Stimulated activated CD8-positive, alpha-beta memory T cell treated with anti-CD3 and anti-CD28 coated beads, Interleukin-15, amount 100 ng/mL, for 1 hour (primary cell): ENCODE measurements around the gene ADAMTS17.

Experiments used
- DNase-seq: peaks from one replicate; pipeline ENCODE4 v3.0.0-alpha.2; 2020; ENCODE audit warnings: low read depth

ADAMTS17 gene

DNA sequence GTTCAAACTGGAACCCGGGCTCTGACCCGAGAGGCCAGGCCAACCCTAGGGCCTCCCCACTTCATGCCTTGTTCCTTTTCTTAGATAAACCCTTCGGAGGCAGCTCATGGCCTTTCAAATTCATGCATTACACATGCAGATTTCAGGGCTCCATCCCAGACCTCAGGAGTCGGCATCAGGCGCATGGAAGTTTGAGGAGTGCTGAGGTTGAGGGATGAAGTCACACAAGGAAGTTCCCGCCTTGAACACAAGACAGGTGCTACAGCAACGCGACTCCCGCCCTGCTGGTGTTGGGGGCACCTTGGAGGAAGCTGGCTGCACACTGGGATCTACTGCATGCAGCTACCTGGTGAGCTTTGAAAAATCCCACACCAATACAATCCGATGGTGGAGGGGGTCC is 363.3 kb downstream of the ADAMTS17 start:
- DNase-seq = no peak

DNA sequence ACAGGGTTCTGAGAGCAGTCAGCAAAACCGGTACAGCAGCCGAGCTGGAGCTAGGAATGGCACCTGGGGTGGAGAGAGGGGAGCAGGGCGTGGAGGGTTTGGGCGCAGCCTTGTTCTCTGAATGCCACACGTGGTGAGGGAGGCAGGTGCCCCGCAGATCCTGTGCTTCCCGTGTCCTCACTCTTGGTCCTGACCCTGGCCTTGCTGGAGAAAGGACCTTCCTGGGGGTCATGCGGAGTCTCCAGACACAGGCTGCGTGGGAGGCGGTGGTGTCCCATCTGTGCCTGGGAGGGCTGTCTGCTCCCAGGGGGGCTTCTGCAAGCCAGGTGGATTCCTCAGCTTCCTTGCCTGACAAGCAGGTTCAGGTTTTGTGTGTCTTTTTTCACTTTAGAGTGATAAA is 363.8 kb downstream of the ADAMTS17 start:
- DNase-seq = no peak

DNA sequence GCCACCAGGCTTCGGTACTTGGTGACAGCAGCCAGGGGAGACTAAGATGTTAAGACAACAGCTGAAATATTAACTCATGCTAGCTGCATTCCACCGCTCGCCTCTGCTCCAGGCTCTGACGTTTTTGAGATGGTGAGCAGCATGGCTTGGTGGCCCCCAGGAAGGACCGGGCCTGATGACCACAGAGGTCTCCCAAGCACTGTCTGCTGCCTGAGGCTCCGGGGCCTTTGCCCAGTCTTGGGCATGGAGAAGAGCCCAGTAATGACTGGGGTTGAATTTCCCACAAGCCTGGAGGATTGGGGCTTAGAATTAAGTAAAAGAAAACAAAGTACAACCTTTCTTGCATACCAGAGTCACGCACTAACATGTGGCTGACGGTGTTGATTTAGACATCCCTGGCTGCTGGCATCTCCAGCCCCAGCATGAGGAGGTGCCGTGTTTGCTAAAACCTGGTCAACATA is 364.9 kb downstream of the ADAMTS17 start:
- no peak for DNase-seq

DNA sequence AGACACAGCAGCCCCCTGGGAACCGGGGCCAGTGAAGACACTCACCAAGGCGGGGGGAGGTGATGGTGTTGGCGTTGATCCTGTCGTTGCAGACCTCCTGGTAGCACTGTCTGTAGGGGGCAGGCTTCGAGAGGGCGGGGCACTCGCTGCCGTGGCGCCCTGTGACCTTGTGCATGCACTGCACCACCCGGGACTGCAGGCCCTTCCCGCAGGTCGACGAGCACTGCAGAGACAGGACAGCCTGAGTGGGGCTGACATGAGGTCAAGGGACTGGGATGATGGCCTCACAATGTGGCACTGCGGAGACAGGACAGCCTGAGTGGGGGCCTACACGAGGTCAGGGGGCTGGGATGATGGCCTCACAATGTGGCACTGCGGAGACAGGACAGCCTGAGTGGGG is 365.8 kb downstream of the ADAMTS17 start:
- DNase-seq = no peak

DNA sequence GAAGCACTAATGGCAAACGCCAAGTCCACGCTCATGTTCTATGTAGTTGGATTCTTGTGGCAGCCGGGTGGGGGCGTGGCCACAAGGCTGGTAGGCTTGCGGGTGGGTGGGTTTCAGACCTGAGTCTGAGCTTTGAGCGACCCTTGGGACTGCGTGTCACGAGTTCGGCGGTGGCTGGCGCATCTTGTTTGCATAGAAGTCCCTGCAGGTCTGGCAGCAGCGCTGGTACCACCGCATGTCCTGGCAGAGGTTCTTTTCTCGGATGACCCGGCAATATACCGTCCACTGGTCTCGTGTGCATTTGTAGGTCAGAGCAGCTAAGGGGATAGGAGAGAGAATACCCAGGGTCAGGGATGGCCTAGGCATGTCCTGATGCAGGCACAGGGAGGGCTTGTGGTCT is 367.5 kb downstream of the ADAMTS17 start:
- no peak for DNase-seq

DNA sequence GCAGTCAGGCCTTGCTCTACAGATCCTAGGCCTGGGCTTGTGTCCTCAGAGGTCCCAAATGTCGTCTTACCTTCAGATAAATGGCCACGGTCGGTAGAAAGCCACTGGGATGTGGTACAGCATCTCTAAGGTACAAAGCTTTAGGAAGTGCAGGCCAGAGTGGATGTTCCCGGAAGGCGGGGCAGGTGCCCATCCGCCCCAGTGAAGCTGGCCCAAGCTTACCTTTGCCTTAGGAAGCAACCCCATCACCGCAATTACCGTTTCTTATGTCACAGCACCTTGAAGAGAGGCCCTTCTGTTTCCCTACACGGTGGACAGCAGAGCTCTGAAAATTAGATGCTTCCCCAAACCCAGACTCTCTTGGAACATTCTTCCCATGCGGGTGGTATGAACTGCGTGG is 368.4 kb downstream of the ADAMTS17 start:
- DNase-seq = no peak

DNA sequence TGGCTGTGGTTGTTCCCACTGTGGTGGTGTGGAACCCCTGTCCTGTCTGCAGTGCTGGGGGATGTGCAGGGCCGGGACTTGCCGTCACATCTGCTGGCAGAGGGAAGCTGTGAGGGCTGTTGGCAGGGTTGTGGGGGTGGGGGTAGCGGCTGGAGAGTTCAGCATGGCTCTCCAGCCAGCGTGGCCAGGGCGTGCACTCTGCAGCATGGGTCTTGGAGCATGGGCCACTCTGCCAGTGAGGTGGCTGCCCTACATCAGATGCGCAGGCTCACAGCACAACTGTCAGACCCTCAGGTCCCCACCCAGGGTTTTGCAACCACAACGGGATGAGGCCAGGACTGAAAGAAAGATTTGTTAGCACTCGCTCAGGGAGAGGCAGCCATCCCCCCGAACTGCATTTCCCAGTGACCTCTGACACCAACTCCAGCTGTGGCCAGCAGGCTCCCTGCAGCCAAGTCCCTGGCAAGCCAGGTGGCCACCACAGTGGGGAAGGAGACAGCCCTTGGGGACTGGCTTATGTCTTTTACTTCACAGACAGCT is 370.8 kb downstream of the ADAMTS17 start:
- no peak for DNase-seq

DNA sequence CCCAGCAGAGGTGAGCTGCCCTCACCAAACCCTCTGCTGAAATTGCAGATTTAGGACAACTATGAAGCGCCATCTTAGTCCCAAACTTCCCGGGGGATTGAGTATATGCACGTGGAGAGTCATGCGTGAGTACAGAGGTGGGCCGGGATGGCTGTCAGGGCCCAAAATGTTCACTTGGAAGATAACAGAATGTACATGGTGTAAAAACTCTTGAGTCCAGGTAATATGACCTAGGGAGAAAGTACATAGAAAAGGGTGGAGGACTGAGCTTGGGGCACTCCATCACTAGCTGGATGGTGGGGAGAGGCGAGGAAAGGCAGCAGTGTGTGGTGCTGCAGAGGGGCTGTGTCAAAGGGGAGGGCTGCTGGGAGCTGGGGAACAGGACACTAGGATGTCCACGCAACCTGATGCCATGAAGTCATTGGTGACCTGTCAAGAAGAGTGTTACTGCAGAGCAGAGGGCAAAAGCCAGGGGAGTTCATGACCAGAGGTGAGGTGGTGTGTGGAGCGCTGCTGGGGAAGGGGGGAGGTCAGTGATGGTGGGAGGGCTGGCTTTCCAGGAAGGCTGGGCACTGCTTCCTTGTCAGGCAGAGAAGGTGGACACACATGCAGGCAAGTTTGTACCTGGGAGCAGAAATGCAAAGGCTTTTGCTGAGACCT is 372.4 kb downstream of the ADAMTS17 start:
- DNase-seq = no peak

DNA sequence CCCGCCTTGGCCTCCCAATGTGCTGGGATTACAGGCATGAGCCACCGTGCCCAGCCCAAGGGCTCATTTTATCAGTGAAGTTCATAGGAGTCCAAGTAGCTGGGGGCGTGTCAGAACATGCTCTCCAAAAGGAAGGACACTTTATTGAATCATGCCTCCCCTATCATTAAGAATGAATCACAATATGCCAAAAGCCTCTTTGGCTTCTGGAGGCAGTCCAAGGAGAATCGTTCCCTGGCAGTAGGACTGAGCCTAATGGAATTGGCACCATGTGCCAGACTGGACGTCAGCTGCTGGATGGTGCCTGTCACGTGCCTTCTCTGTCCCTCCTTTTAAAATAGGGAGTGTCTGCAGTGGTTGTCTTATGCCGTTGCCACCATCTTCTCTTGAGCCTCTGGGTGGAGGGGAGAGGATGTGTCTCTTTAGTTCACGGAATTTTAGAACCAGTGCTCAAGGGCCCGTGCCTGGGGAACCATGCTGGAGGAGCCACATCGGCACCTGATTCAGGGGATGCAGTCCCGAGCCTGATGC is 373.9 kb downstream of the ADAMTS17 start:
- DNase-seq = no peak

DNA sequence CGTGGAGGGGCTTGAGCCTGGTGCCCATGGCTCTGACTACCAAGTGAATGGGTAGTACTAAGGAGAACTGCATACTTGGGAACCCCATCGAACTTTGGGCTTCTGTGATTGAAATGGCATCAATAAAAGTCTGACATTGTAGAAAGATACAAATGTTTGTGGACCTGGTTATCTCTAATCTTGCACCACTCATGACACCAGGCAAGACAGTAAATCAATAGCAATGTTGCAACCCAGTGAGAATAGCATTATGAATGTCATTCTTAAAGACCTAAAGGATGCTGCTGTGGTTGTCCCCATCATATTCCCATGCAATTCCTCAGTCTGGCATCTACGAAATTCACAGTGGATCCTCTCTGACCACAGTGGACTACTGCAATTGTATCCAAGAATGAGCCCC is 375.0 kb downstream of the ADAMTS17 start:
- no peak for DNase-seq

DNA sequence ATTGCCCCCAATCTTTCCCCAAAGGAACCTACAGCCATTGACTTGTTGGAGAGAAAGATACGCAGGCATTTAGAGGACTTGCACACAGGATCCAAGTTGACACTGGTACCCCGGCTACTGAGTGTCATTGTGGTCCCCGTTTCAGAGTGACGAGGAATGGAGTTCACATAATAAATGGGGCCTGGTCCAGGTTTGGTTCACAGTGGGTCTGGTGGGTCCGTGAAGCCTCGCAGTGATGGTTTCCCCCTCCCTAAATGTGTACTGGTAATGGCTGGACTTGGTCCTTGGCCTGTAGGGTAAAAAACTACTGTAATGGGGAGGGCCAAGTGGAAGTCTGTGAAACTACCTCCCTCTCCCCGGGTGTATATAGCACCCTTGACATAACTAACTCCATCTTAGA is 376.4 kb downstream of the ADAMTS17 start:
- no peak for DNase-seq

DNA sequence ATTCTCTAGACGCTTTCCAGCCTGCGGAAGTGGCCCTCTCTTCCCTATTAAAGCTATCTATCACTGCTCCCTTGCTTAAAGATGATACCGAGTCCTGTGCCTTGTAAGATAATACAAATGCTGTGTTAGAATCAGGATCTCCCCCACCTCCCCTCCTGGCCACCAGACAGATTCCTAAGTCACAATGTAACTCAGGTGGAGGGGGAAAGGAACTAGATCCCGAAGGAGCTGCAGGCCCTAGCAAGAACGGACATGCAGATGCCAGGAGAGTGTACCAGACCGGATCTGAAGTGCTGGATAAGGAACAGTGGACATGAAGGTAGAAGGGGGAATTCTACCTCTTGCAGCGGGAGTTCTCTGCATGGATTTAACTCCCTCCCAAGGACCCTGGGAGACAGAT is 377.8 kb downstream of the ADAMTS17 start:
- no peak for DNase-seq

DNA sequence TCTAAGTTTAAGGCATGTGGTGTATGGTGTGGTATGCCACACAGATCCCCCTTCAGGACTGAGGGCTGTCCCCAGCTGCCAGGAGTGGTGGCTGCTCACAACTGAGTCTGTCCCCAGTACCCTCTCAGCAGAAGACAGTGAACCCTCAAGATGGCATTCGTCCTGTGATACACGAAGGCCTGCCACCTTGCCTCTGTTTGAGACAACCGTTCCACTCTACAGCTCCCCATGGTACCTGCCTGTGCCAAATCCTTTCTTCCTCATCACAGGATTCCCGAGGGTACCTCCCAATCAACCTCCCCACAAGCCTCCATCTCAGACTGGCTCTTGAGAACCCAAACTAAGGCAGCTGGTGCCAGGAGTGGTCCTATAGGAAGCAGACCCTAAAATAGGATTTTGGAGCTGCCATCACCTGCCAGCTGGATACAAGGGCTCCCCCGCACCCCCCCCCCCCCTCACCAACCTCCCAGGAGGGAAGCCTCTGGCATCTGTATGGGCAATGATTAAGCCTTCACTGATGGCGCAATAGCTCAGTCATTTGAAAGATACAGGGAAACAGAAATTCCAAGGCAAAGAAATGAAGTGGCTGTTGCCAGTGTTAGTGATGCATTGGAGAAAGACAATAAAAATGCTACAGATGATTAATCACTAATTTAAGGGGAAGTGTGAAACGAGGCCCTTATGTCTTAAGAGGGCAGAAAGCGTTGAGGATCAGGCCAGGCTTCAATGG is 378.5 kb downstream of the ADAMTS17 start:
- DNase-seq = no peak

DNA sequence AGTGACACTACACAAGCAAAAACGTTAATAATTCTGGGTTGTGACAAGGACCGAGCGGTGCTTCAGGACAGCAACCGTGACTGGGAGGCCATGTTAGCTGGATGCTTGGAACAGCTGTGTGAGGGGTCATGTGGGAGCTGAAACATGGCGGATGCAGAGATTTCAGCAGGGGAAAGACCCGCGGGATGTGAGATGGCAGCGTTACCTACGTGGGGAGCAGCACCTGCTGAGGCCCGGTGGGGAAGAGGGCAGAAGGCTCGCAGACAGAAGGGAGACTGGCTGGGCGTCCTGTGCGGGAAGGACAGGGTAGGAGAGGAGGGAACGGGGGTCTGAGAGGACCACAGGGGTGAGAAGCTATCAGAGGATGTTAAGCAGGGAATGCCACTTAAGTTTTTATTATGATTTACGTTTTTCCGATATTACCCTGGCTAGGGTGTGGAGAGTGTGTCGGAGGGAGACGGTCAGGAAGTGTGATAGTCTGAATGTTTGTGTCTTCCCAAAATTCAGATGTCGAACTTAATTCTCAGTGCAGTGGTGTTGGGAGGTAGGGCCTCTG is 379.7 kb downstream of the ADAMTS17 start:
- no peak for DNase-seq

DNA sequence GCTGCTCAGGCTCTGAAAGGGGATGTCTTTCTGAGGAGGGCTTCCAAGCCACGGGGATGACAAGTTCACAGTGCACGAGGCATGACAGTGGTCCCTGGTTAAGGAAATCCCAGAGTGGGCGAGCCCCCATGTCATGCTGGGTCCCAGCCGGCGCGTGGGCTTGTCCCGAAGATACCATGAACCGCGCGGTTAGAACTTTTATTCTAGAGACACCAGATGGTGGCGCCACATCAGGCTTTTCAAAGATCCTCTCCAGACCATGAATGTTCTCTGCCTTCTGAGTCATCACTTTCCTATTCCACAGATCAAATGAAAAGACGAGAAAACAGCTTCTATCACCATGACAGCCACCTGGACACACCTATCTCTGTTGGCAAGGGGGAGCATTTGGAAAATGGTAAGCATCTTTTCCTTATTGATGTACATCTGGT is 380.7 kb downstream of the ADAMTS17 start:
- no peak for DNase-seq

DNA sequence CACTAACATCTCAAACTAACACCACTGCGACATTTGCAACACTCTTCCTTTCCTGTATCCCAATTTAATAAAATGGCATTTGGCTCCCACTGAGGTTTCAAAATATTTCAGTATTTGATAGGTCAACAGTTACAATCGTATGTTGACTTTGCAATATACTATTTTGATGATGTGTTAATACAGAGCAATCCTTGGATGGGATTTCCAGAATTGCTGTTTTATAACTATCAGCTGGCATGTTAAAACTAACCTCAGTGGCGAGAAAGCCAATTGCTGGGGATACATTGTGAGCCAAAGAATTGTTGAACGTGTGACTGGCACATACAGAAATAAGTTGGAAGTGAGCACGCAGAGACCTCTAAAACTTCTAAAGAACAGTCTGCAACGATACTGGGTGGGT is 382.4 kb downstream of the ADAMTS17 start:
- no peak for DNase-seq

DNA sequence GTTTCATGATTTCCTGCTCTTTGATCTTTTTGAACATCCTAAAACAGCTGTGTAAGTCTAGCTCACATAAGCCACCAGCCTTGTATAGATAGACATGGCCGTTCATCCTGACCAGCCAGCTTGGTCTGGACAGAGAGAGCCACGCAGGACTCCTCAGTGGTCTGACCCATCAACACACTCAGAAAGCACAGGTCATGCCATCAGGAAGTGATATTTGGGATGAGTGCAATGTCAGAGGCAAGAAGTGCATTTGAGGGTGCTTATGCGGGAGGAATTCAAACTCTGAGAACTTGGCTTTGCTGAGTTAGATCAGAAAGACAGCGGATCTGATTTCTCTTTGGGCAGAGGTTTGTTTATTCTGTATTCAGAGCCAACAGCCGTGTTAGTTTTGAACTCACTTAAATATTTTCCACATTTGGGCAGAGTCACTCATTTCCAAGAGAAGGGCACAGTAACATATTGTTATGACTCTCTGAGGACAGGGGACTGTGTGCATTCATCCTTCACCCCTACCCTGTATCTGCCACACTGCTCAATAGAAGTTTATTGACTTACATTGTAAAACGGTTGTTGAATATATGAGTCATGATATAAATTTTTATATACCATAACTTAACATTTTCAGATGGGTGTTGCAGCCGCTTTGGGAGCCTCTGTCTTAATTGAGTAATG is 383.2 kb downstream of the ADAMTS17 start:
- no peak for DNase-seq

DNA sequence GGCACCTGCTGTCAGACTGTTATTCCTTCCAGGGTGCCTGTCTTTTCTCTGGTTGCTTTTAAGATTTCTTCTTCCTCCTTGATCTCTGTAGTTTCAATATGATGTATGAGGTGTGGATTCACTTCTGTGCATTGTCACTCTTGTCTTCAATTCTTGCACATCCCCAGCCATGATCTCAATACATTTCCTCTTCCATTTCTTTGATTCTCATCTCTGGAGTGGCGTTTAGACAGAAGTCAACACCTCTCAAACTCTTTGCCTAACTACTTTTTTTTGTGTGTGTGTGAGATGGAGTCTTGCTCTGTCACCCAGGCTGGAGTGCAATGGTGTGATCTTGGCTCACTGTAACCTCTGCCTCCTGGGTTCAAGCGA is 384.1 kb downstream of the ADAMTS17 start:
- DNase-seq = no peak

DNA sequence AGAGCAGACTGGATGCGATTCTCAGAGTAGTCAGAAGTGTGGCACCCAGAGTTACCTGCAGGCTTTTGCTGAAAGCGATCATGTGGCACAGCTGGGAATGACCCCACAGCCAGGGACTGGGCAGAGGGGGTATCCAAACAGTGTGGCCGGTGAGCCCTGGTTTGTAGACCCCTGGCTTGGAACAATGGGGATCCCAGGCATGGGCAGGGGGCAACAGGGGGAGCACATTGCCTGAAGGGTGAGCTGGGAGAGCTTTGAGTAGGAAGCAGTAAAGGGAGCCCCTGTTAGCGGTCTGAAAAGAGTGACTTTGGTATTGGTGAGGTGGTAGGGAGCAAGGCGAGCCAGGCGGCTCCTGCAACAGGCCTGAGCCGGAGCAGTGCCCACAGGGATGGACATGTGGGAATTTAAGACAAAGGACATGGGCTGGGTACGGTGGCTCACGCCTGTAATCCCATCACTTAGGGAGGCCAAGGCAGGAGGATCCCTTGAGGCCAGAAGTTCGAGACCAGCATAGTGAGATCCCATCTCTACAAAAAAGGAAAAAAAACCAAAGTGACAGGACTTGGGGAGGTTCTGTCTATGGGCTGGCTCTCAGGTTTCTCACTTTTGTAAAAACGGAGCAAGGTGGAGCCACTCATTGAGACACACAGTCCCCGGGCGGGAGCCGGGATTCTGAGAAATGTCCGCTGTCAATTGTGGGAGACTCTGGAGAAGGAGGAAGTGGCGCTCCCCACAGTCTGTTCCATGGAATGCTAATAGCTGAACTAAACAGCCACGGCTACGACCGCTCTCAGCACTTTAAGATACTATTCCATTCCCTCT is 384.7 kb downstream of the ADAMTS17 start:
- DNase-seq = no peak

DNA sequence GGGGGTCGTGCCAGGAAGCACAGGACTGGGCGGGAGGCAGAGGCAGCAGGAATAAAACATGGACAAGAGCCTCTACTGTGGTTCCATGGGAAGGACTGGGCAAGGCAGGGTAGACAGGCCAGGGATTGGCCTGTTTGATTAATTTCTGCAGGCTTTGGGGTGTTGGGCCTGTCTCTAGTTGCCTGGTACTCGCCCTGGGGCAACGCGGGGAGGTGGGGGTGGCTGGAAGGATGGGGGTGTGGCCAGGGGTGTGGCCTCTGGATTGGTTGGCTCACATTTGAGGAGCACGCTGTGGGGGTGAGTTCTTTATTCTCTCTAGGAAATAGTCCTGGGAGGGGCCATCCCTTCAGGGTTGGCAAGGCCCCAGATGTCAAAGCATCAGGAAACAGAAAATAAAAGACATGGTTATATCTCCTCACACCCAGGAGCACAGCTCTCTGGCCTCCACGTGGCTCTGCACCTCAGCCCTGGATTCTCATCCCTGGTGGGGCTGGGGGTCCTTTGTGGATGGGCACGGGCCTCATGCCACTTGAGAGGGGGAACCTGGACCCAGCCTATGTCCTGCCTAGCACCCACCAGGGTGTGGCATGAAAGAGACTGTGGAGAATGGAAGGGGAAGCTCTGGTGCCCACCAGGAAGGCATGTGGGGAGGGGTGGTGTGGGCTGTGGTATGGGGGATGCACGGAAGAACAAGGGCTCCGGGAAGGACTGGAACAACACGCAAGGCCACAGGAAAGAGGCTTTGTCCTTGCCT is 385.6 kb downstream of the ADAMTS17 start:
- no peak for DNase-seq

DNA sequence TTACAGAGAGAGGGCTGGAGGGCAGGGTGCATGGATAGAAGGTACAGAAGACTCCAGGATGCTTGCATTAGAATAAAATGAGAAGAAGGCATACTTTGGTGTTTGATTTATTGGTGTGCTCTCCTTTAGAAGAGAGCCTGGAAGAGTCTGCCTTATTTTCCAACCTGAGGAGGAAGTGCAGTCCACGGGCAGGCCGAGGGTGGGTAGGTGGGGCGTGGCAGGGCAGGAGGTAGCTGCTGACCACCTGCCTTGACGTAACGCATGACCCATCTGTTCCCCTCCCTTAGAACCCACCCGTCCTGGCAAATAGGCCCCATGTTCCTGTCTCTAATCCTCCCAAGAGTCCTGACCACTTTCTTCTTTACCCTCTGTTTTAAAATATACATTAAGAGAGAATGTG is 386.2 kb downstream of the ADAMTS17 start:
- DNase-seq = no peak
